HFF-Myc (cell line): ENCODE measurements around the gene CFAP92.
"Not testable (repeated sequence)": the region's sequence is repeated elsewhere in the genome, so short reads cannot be mapped to it uniquely, and the experiment has no call there.

Experiments
- DNase-seq: peaks from one replicate; pipeline ENCODE4 v3.0.0-alpha.2; 2011; ENCODE audit warnings: low read depth; ENCODE audit errors: extremely low read depth
- H3K4me3 ChIP-seq: replicated peaks from 2 replicates; pipeline ENCODE4 v1.5.1; 2011; ENCODE audit warnings: low read depth, mild to moderate bottlenecking, control low read depth, low read length
- CTCF ChIP-seq: IDR thresholded peaks from 2 replicates; pipeline ENCODE4 v1.5.1; 2012; ENCODE audit warnings: mild to moderate bottlenecking, low read depth, low read length, control low read depth; ENCODE audit errors: missing control alignments

The CFAP92 gene

DNA sequence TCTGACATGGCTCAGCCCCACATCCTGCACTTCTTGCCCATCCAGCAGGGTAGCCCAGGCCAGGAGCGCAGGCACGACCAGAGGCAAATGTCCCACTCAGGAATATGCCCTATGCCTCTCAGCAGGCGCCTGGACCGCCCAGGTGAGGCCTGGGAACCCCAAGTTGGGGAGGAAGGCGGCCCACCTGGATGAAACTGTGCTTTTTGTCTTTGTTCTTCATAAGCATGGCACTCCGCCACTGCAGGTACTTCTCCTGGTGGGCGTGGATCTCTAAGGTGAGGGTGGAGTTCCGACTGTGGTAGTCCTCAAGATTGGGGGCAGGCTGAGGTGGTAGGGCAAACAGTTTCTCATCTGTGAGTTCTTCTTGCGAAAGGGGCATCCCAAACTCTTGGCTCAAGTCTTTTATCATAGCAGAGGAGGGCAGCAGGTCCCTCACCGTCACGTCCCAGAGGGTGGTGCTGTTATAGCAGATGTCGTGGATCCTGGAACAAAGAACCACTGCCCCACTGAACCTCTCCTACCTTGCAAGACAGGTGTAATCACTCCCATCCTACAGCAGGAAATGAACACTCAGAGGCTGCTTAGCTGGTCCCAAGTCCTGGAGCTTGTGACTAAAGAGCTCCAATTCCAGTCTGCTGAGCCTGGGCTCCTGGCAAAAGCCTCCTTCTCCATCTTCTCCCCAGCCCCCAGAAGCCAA, 61.2 kb downstream of the CFAP92 start:
- H3K4me3 ChIP-seq, result no peak overlapping the region
- no peak for DNase-seq
- no peak for TF ChIP-seq CTCF

- TF ChIP-seq CTCF, result no peak
These were observed 62.8 kb downstream of the CFAP92 start for GRCh38 chr3:128931046-128931445.

GRCh38 chr3:128929364-128929763, 64.5 kb downstream of the CFAP92 start:
- no peak overlapping the region for H3K4me3 ChIP-seq
- TF ChIP-seq CTCF, result no peak
- no peak for DNase-seq

More at GRCh38 chr3:128931046-128931445, 62.8 kb downstream of the CFAP92 start:
- no peak overlapping the region for H3K4me3 ChIP-seq
- no peak for DNase-seq

GRCh38 chr3:128923986-128924385, 69.9 kb downstream of the CFAP92 start:
- H3K4me3 ChIP-seq, DNase-seq: not testable (repeated sequence)

DNA sequence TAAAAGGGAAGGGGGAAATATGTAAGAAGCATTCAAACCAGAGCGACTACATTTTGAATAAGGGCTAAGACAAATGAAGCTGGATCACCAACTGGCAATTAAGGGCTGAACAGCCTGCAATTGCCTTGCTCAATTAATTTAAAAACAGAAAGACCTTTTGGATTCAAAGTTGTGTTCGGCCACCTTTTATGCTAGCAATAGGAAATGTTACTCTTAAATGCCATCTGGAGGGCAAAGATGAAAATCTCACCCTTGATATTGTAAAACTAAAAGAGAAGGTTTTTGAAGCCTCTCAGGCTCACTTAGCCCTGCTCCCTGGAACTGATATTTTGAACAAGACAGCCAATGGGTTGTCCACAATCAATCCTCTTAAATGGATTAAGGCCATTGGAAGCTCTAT, 70.3 kb downstream of the CFAP92 start:
- no peak for TF ChIP-seq CTCF
- no peak for DNase-seq
- H3K4me3 ChIP-seq, result no peak overlapping the region

GRCh38 chr3:128922804-128923459, 70.9 kb downstream of the CFAP92 start:
- H3K4me3 ChIP-seq, result no peak overlapping the region
- no peak for DNase-seq
- no peak for TF ChIP-seq CTCF

- TF ChIP-seq CTCF, result no peak
These were observed 73.9 kb downstream of the CFAP92 start for GRCh38 chr3:128919988-128920387.

More at GRCh38 chr3:128919988-128920387, 73.9 kb downstream of the CFAP92 start:
- no peak for DNase-seq
- no peak overlapping the region for H3K4me3 ChIP-seq
